ENCODE results near the gene VSIG4. TPM values are rescaled to one million over a fixed set of nuclear protein-coding genes. Genes with fewer than 3 reads are reported as not detected.
"Not testable (repeated sequence)": the region's sequence is repeated elsewhere in the genome, so short reads cannot be mapped to it uniquely, and the experiment has no call there.

Gene VSIG4
- total RNA-seq, 1 experiment from 2014 or later, result not detected

GRCh38 chrX:66071126-66071525 is 31.2 kb upstream of the VSIG4 start:
- Histone ChIP-seq H3K27ac (ENCODE audit: low read depth, low read length, poor library complexity, severe bottlenecking) (no peak overlapping the region), H3K27me3 (replicated peaks; ENCODE audit: insufficient read depth, low read depth, low read length, poor library complexity) (no peaks in the 10 kb centered on the region), H3K4me3 (ENCODE audit: low read depth, low read length, poor library complexity, severe bottlenecking) (no peak overlapping the region), H3K9me3 (ENCODE audit: low read depth, low read length, poor library complexity, severe bottlenecking) (no peaks in the 10 kb centered on the region), H3K4me1 (ENCODE audit: insufficient read depth, low read length, poor library complexity, severe bottlenecking) (no peaks in the 10 kb centered on the region), H3K36me3 (ENCODE audit: insufficient read depth, low read length, poor library complexity, severe bottlenecking) (no peaks in the 10 kb centered on the region)
- intact Hi-C loops (cut with micrococcal nuclease; ENCODE audit: unreplicated experiment), result no loop called here
- BruUV-seq (replicated peaks), result no TSS peak
- POLR2A ChIA-PET (ENCODE audit: low non-redundant PET), result no interaction called here
- DNase-seq (ENCODE audit: low spot score), result no peak
- TF ChIP-seq EZH2 (IDR thresholded peaks at IDR 0.05; ENCODE audit: borderline replicate concordance, low read depth, low read length, poor library complexity, severe bottlenecking), result no peak
- TF ChIP-seq, protein P1, sequence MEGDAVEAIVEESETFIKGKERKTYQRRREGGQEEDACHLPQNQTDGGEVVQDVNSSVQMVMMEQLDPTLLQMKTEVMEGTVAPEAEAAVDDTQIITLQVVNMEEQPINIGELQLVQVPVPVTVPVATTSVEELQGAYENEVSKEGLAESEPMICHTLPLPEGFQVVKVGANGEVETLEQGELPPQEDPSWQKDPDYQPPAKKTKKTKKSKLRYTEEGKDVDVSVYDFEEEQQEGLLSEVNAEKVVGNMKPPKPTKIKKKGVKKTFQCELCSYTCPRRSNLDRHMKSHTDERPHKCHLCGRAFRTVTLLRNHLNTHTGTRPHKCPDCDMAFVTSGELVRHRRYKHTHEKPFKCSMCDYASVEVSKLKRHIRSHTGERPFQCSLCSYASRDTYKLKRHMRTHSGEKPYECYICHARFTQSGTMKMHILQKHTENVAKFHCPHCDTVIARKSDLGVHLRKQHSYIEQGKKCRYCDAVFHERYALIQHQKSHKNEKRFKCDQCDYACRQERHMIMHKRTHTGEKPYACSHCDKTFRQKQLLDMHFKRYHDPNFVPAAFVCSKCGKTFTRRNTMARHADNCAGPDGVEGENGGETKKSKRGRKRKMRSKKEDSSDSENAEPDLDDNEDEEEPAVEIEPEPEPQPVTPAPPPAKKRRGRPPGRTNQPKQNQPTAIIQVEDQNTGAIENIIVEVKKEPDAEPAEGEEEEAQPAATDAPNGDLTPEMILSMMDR (conservative IDR thresholded peaks at IDR 0.05; ENCODE audit: low read depth, low read length), result no peak
- CTCF ChIA-PET, result no interaction called here

- no peaks in the 10 kb centered on the region for H3K27me3 ChIP-seq (replicated peaks; ENCODE audit: insufficient read depth, low read depth, low read length, poor library complexity)
- H3K9me3 ChIP-seq (ENCODE audit: low read depth, low read length, poor library complexity, severe bottlenecking), result no peaks in the 10 kb centered on the region
- no peaks in the 10 kb centered on the region for H3K36me3 ChIP-seq (ENCODE audit: insufficient read depth, low read length, poor library complexity, severe bottlenecking)
- POLR2A ChIA-PET (ENCODE audit: low non-redundant PET), result no interaction called here
- TF ChIP-seq, protein P1 (conservative IDR thresholded peaks at IDR 0.05; ENCODE audit: low read depth, low read length), result no peak
- no peak for TF ChIP-seq EZH2 (IDR thresholded peaks at IDR 0.05; ENCODE audit: borderline replicate concordance, low read depth, low read length, poor library complexity, severe bottlenecking)
- CTCF ChIA-PET, result no interaction called here
- no peak overlapping the region for H3K27ac ChIP-seq (ENCODE audit: low read depth, low read length, poor library complexity, severe bottlenecking)
- H3K4me3 ChIP-seq (ENCODE audit: low read depth, low read length, poor library complexity, severe bottlenecking), result no peak overlapping the region
- H3K4me1 ChIP-seq (ENCODE audit: insufficient read depth, low read length, poor library complexity, severe bottlenecking), result no peaks in the 10 kb centered on the region
- BruUV-seq (replicated peaks), result no TSS peak
- DNase-seq (ENCODE audit: low spot score), result no peak
- intact Hi-C loops (cut with micrococcal nuclease; ENCODE audit: unreplicated experiment), result no loop called here
Observed at GRCh38 chrX:66064261-66064660, 24.4 kb upstream of the VSIG4 start.

- H3K27ac ChIP-seq (ENCODE audit: low read depth, low read length, poor library complexity, severe bottlenecking); H3K36me3 ChIP-seq (ENCODE audit: insufficient read depth, low read length, poor library complexity, severe bottlenecking); CTCF ChIA-PET; H3K27me3 ChIP-seq (replicated peaks; ENCODE audit: insufficient read depth, low read depth, low read length, poor library complexity); DNase-seq (ENCODE audit: low spot score); intact Hi-C loops (cut with micrococcal nuclease; ENCODE audit: unreplicated experiment); BruUV-seq (replicated peaks); H3K9me3 ChIP-seq (ENCODE audit: low read depth, low read length, poor library complexity, severe bottlenecking); H3K4me3 ChIP-seq (ENCODE audit: low read depth, low read length, poor library complexity, severe bottlenecking); POLR2A ChIA-PET (ENCODE audit: low non-redundant PET); H3K4me1 ChIP-seq (ENCODE audit: insufficient read depth, low read length, poor library complexity, severe bottlenecking): not testable (repeated sequence)
Observed at GRCh38 chrX:66057019-66057418, 17.1 kb upstream of the VSIG4 start.

DNA sequence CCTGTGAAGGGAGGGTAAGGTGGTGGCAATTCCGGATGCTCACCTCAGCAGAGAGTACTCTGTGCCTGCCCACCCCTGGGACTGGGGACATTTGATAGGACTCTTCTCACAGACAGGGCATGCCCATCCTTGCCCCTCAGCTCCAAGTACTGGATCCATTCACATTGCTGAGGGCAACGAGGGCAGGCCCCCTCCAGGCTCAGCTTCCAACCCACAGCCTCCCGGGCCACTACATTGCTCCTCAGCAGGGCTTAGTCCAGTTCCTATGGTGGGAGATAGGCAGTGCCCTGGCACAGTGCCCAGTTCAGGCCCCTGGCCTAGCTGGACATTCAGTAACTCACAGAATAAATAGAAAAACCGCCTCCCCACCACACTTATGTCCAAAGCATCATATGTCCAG is 15.1 kb upstream of the VSIG4 start:
- no peak for DNase-seq (ENCODE audit: low spot score)
- TF ChIP-seq EZH2 (IDR thresholded peaks at IDR 0.05; ENCODE audit: borderline replicate concordance, low read depth, low read length, poor library complexity, severe bottlenecking), result no peak
- TF ChIP-seq, protein P1 (conservative IDR thresholded peaks at IDR 0.05; ENCODE audit: low read depth, low read length), result no peak
- BruUV-seq (replicated peaks), result no TSS peak
- Histone ChIP-seq H3K4me1 (ENCODE audit: insufficient read depth, low read length, poor library complexity, severe bottlenecking) (no peaks in the 10 kb centered on the region), H3K4me3 (ENCODE audit: low read depth, low read length, poor library complexity, severe bottlenecking) (no peak overlapping the region), H3K27ac (ENCODE audit: low read depth, low read length, poor library complexity, severe bottlenecking) (no peak overlapping the region), H3K9me3 (ENCODE audit: low read depth, low read length, poor library complexity, severe bottlenecking) (no peaks in the 10 kb centered on the region), H3K36me3 (ENCODE audit: insufficient read depth, low read length, poor library complexity, severe bottlenecking) (no peaks in the 10 kb centered on the region), H3K27me3 (replicated peaks; ENCODE audit: insufficient read depth, low read depth, low read length, poor library complexity) (no peaks in the 10 kb centered on the region)
- ChIA-PET POLR2A (ENCODE audit: low non-redundant PET) (no interaction called here), CTCF (no interaction called here)
- intact Hi-C loops (cut with micrococcal nuclease; ENCODE audit: unreplicated experiment), result no loop called here
